Measurements from ENCODE around the gene CST2.

DNA sequence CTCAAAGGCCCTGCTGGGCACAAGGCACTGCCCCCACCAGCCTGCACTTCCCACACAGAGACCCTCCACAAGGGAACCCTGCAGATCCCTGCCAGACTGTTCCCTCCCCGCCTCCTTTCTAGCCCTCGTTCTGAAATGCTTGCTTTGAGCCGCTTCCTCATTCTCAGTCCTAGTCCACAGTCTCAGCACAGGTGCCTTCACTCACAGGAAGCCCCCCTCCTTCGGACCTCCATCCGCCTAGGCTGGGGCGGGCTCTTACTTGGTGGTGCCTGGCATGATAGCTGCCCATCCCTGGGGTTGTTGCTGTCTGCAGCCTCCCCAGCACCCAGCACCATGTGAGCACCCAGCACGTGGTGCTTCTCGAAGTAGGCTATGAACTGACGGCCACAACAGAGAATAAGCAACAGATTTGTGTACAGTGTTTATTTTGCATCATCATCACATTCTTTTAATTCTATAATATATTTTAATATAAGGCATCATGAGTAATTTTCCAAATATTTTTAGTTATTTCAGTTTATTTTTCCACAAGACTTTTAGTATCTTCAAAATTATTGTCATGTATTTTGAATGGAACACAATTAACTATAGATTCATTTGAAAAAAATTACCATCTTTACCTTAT is 40.7 kb upstream of the CST2 start:
- TF ChIP-seq, protein P1, sequence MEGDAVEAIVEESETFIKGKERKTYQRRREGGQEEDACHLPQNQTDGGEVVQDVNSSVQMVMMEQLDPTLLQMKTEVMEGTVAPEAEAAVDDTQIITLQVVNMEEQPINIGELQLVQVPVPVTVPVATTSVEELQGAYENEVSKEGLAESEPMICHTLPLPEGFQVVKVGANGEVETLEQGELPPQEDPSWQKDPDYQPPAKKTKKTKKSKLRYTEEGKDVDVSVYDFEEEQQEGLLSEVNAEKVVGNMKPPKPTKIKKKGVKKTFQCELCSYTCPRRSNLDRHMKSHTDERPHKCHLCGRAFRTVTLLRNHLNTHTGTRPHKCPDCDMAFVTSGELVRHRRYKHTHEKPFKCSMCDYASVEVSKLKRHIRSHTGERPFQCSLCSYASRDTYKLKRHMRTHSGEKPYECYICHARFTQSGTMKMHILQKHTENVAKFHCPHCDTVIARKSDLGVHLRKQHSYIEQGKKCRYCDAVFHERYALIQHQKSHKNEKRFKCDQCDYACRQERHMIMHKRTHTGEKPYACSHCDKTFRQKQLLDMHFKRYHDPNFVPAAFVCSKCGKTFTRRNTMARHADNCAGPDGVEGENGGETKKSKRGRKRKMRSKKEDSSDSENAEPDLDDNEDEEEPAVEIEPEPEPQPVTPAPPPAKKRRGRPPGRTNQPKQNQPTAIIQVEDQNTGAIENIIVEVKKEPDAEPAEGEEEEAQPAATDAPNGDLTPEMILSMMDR (conservative IDR thresholded peaks at IDR 0.05 in 1 of 2, IDR thresholded peaks at IDR 0.05 in 1 of 2; ENCODE audit: low read depth in 1 of 2, low read length in 2 of 2): no peak
- TF ChIP-seq EZH2 (IDR thresholded peaks at IDR 0.05; ENCODE audit: low read length, missing control alignments): no peak
